Endodermal cell (in vitro differentiated cells): ENCODE data around the gene NF1. TPM values are rescaled to one million over a fixed set of nuclear protein-coding genes. Genes with fewer than 3 reads are reported as not detected.
"Not testable (repeated sequence)": the region's sequence is repeated elsewhere in the genome, so short reads cannot be mapped to it uniquely, and the experiment has no call there.

Experiments used
- DNase-seq: peaks from one replicate; pipeline ENCODE4 v3.0.0-alpha.2; 2017
- H3K27ac ChIP-seq: 2 replicates; pipeline ENCODE4 v1.5.1; 2013; ENCODE audit warnings: mild to moderate bottlenecking, low read depth, low read length, moderate library complexity
- H3K27me3 ChIP-seq: 2 replicates; pipeline ENCODE4 v1.6.1; 2013; ENCODE audit warnings: mild to moderate bottlenecking, low read length, moderate library complexity; ENCODE audit not compliant: insufficient read depth, control insufficient read depth, poor library complexity, severe bottlenecking
- H3K36me3 ChIP-seq: 2 replicates; pipeline ENCODE4 v1.7.0; 2013; ENCODE audit warnings: mild to moderate bottlenecking, low read length, moderate library complexity; ENCODE audit not compliant: control insufficient read depth, insufficient read depth
- H3K4me1 ChIP-seq: one replicate; pipeline ENCODE4 v1.7.0; 2013; ENCODE audit warnings: low read length; ENCODE audit not compliant: control insufficient read depth, insufficient read depth
- H3K4me3 ChIP-seq: 2 replicates; pipeline ENCODE4 v1.5.1; 2013; ENCODE audit warnings: mild to moderate bottlenecking, low read length, moderate library complexity
- H3K9ac ChIP-seq: 2 replicates; pipeline ENCODE4 v1.6.1; 2013; ENCODE audit warnings: mild to moderate bottlenecking, low read length, moderate library complexity; ENCODE audit not compliant: poor library complexity, severe bottlenecking; ENCODE audit errors: extremely low read depth
- H3K9me3 ChIP-seq: 2 replicates; pipeline ENCODE4 v1.6.1; 2013; ENCODE audit warnings: mild to moderate bottlenecking, low read length, moderate library complexity; ENCODE audit not compliant: control insufficient read depth
- H3K27ac Mint-ChIP-seq: 2 replicates; pipeline ENCODE4 v1.8.0; 2020; ENCODE audit warnings: mixed read lengths
- H3K27me3 Mint-ChIP-seq: 2 replicates; pipeline ENCODE4 v1.8.0; 2021; ENCODE audit warnings: mild to moderate bottlenecking, mixed read lengths; ENCODE audit not compliant: insufficient read depth
- H3K36me3 Mint-ChIP-seq: 2 replicates; pipeline ENCODE4 v1.8.0; 2020; ENCODE audit warnings: low read depth, mixed read lengths
- H3K4me1 Mint-ChIP-seq: 2 replicates; pipeline ENCODE4 v1.8.0; 2020; ENCODE audit warnings: mixed read lengths
- H3K4me3 Mint-ChIP-seq: 2 replicates; pipeline ENCODE4 v1.8.0; 2020; ENCODE audit warnings: mild to moderate bottlenecking, moderate library complexity, mixed read lengths
- H3K9me3 Mint-ChIP-seq: 2 replicates; pipeline ENCODE4 v1.8.0; 2020; ENCODE audit warnings: mild to moderate bottlenecking, mixed read lengths
- WGBS, 2 experiments: methylation state at CpG; one replicate each; pipeline versions ENCODE4 v1.1.5 to v1.1.7; 2013; ENCODE audit warnings: missing lambda C conversion rate in 2 of 2, mixed read lengths in 1 of 2; ENCODE audit not compliant: insufficient coverage in 1 of 2, insufficient read length in 1 of 2; 5-methylcytosine and 5-hydroxymethylcytosine counted together
- total RNA-seq, 2 donors: library from RNA; stranded (reverse); fragmentation: NEBNext Ultra II Directional in 1 of 2; extraction: Animal tissue kit (Norgen Biotek cat#: 25700) in 1 of 2; gene quantifications; 2 replicates in 1 of 2; 3 replicates in 1 of 2; pipeline ENCODE4 v1.2.1, GENCODE V29; 2021
- TF ChIP-seq, protein P1 (sequence below): fragments of 200-600 bp; sonication (generic); conservative IDR thresholded peaks from 2 replicates; pipeline ENCODE4 v1.5.0; 2021; ENCODE audit warnings: antibody characterized with exemption, mild to moderate bottlenecking

The NF1 gene
- total RNA-seq, 2 donors from 2014 or later: 61.9 to 69.3 TPM

DNA sequence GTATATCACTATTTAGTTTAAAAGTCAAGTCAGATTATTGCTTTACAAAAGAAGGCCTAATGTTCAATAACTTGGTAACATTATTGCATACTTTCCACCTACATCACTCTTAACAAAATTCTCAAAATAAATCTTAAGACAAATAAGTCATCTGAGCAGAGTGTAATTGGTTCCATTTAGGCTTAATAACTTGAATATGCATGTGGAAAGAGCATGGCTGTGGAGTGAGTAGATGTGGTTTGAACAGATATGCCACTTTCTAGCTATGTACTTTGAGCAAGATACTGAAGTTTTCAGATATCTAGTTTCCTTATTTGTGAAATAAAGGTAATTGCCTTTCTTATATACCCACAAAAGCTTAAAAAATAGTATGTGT, 233.4 kb downstream of the NF1 start:
- H3K9me3 Mint-ChIP-seq: no peaks in the 10 kb centered on the region
- TF ChIP-seq, protein P1, sequence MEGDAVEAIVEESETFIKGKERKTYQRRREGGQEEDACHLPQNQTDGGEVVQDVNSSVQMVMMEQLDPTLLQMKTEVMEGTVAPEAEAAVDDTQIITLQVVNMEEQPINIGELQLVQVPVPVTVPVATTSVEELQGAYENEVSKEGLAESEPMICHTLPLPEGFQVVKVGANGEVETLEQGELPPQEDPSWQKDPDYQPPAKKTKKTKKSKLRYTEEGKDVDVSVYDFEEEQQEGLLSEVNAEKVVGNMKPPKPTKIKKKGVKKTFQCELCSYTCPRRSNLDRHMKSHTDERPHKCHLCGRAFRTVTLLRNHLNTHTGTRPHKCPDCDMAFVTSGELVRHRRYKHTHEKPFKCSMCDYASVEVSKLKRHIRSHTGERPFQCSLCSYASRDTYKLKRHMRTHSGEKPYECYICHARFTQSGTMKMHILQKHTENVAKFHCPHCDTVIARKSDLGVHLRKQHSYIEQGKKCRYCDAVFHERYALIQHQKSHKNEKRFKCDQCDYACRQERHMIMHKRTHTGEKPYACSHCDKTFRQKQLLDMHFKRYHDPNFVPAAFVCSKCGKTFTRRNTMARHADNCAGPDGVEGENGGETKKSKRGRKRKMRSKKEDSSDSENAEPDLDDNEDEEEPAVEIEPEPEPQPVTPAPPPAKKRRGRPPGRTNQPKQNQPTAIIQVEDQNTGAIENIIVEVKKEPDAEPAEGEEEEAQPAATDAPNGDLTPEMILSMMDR: no peak
- Histone ChIP-seq H3K9ac (no peak overlapping the region), H3K4me1 (no peaks in the 10 kb centered on the region), H3K9me3 (no peaks in the 10 kb centered on the region), H3K27ac (no peak overlapping the region), H3K27me3 (no peaks in the 10 kb centered on the region), H3K4me3 (no peak overlapping the region), H3K36me3 (peaks cover 48% of the 10 kb centered on the region)
- H3K27ac Mint-ChIP-seq: no peak overlapping the region
- no peaks in the 10 kb centered on the region for H3K27me3 Mint-ChIP-seq
- peaks cover 26% of the 10 kb centered on the region for H3K36me3 Mint-ChIP-seq
- no peaks in the 10 kb centered on the region for H3K4me1 Mint-ChIP-seq
- H3K4me3 Mint-ChIP-seq: no peak overlapping the region
- no peak for DNase-seq

DNA sequence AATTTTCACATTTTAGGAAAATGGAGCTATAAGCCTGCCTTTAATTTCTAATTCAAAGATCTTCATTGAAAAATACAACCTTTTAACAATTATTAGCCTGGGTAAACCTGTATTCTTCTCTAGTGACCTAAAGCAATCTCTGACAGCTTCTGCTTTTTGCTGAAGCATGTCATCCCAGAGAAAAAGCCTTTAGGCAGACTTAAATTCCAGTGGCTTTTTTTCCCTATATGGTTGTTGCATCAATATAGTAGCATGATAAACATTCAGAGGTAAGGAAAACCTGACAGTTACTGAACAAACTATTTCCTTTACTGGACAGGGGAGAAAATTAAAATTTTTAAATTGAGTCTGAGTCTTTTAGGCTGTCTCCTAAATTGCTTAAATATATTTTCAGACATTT, 234.4 kb downstream of the NF1 start:
- no peak overlapping the region for H3K27ac ChIP-seq
- no peak overlapping the region for H3K4me3 ChIP-seq
- TF ChIP-seq, protein P1: no peak
- no peaks in the 10 kb centered on the region for H3K27me3 Mint-ChIP-seq
- DNase-seq: no peak
- peaks cover 28% of the 10 kb centered on the region for H3K36me3 Mint-ChIP-seq
- no peaks in the 10 kb centered on the region for H3K4me1 ChIP-seq
- peaks cover 51% of the 10 kb centered on the region for H3K36me3 ChIP-seq
- no peaks in the 10 kb centered on the region for H3K9me3 ChIP-seq
- H3K4me1 Mint-ChIP-seq: no peaks in the 10 kb centered on the region
- no peak overlapping the region for H3K4me3 Mint-ChIP-seq
- no peak overlapping the region for H3K9ac ChIP-seq
- no peaks in the 10 kb centered on the region for H3K27me3 ChIP-seq
- no peak overlapping the region for H3K27ac Mint-ChIP-seq
- no peaks in the 10 kb centered on the region for H3K9me3 Mint-ChIP-seq

DNA sequence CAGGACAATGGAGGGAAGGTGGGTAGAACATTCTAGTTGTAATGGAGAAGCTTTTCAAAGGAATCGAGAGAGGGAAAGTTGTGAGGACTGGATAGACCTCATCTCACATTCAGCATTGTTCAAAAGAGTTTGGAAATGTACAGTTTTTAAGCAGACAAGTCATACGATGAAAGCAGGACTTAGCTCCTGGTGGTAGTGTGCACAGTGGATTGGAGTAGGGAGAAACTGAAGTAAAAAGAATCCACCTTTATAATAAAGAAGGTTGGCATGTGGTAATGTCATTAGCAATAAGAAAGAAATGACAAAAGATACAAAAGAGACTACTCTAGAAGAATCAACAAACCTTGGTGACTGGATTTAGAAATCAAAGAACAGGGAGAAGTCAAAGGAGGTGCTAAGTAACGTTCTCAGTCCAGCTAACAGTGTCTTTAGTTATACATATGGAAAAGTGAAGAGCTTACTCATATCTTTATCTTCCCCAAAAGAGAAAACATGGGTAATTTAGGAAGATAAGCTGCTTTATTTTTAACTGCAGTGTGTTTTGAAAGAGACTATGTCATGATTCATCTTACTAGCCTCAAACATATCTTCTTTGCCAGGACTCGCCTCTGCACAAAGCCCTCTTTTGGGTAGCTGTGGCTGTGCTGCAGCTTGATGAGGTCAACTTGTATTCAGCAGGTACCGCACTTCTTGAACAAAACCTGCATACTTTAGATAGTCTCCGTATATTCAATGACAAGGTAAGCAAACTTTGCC, 245.3 kb downstream of the NF1 start:
- H3K4me3 Mint-ChIP-seq: no peak overlapping the region
- no peaks in the 10 kb centered on the region for H3K9me3 ChIP-seq
- H3K9ac ChIP-seq: no peak overlapping the region
- WGBS, 2 experiments: 93 to 94% methylated on average over 3 to 6 of the region's 6 CpGs
- no peak overlapping the region for H3K4me3 ChIP-seq
- H3K36me3 ChIP-seq: peaks cover 64% of the 10 kb centered on the region
- no peaks in the 10 kb centered on the region for H3K9me3 Mint-ChIP-seq
- TF ChIP-seq, protein P1: no peak
- H3K27ac ChIP-seq: peak overlapping the region; percentile 13
- no peaks in the 10 kb centered on the region for H3K27me3 ChIP-seq
- H3K4me1 Mint-ChIP-seq: no peaks in the 10 kb centered on the region
- no peaks in the 10 kb centered on the region for H3K27me3 Mint-ChIP-seq
- no peak for DNase-seq
- no peak overlapping the region for H3K27ac Mint-ChIP-seq
- H3K4me1 ChIP-seq: no peaks in the 10 kb centered on the region
- H3K36me3 Mint-ChIP-seq: peaks cover 28% of the 10 kb centered on the region

DNA sequence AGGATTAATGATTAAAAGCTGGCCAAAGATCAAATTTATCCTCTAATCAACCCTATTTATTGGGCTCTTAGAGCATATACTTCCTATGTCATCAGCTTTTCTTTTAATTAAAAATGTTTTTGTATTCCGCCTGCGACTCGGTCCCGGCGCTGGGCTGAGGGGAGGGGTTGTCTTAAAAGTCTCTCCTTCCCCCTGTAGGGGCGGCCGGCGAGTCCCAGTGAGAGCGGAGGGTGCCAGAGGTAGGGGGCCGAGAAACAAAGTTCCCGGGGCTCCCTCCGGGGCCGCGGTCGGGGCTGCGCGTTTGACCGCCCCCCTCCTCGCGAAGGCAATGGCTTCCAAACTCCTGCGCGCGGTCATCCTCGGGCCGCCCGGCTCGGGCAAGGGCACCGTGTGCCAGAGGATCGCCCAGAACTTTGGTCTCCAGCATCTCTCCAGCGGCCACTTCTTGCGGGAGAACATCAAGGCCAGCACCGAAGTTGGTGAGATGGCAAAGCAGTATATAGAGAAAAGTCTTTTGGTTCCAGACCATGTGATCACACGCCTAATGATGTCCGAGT, 250.5 kb downstream of the NF1 start:
- not testable (repeated sequence) for H3K9me3 Mint-ChIP-seq, H3K4me3 Mint-ChIP-seq, H3K27ac ChIP-seq, H3K9ac ChIP-seq, H3K4me3 ChIP-seq, H3K27me3 ChIP-seq, H3K27me3 Mint-ChIP-seq, DNase-seq, H3K27ac Mint-ChIP-seq, H3K9me3 ChIP-seq, H3K4me1 ChIP-seq, H3K4me1 Mint-ChIP-seq
- 100% methylated on average over 3 of the region's 34 CpGs; no CpG with 5 or more reads in 1 of the 2 experiments for WGBS, 2 experiments
- H3K36me3 ChIP-seq: peaks cover 50% of the 10 kb centered on the region
- H3K36me3 Mint-ChIP-seq: peaks cover 38% of the 10 kb centered on the region
